Measurements from ENCODE around the gene DOK4. TPM values are rescaled to one million over a fixed set of nuclear protein-coding genes. Genes with fewer than 3 reads are reported as not detected.
A peak's percentile ranks its signal among the peaks of the same experiment; 100 is the strongest.
"Not testable (repeated sequence)": the region's sequence is repeated elsewhere in the genome, so short reads cannot be mapped to it uniquely, and the experiment has no call there.

DOK4 gene
- total RNA-seq, 1 donor from 2014 or later = 69.4 TPM

DNA sequence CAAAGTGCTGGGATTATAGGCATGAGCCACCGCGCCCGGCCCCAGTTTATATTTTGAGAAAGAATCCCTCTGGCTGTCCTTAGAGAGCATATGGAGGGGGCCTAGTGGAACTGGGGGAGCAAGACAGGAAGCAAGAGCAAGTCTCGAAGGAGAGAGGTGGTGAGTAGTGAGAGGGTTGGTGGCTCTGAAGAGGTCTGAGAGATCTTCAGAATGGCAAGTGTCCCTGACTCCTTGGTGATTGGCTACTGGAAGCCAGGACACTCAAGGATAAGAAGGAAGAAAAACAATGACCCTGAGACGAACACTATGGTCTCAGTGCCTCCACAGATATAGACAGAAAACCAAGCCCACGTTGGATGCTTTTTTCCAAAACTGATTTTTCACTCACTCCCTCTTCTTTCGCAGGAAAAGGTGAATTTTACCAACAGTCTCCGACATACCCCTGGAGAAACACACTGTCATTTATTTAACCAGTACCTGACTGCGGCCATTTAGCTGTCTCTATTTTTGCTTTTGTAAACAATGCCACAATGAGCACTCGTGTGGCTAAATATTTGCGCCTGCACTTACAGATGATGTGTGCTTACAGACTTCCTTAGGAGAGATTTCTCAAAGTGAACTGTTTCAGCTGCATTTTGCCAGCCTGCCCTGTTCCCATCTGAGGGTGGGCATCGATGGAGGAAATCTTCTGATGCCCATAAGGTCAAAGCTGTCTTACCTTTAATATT lies 15.9 kb upstream of the DOK4 start:
- no peaks in the 10 kb centered on the region for H3K9me3 Mint-ChIP-seq (ENCODE audit: unreplicated experiment)
- peak overlapping the region; percentile 49 for H3K4me3 Mint-ChIP-seq (ENCODE audit: unreplicated experiment)
- TF ChIP-seq CTCF (IDR thresholded peaks at IDR 0.05; ENCODE audit: unreplicated experiment) = no peak
- no peaks in the 10 kb centered on the region for H3K36me3 Mint-ChIP-seq (ENCODE audit: low read depth, unreplicated experiment)
- H3K4me1 Mint-ChIP-seq (ENCODE audit: unreplicated experiment) = peaks cover 31% of the 10 kb centered on the region
- no peak overlapping the region for H3K27ac Mint-ChIP-seq (ENCODE audit: unreplicated experiment)
- H3K27me3 Mint-ChIP-seq (ENCODE audit: unreplicated experiment) = peaks cover 3% of the 10 kb centered on the region
- no peak for DNase-seq (ENCODE audit: low spot score)

- H3K36me3 Mint-ChIP-seq (ENCODE audit: low read depth, unreplicated experiment) = no peaks in the 10 kb centered on the region
- peaks cover 3% of the 10 kb centered on the region for H3K27me3 Mint-ChIP-seq (ENCODE audit: unreplicated experiment)
- H3K4me1 Mint-ChIP-seq (ENCODE audit: unreplicated experiment) = peaks cover 27% of the 10 kb centered on the region
- no peak for TF ChIP-seq CTCF (IDR thresholded peaks at IDR 0.05; ENCODE audit: unreplicated experiment)
- peak overlapping the region; percentile 2 for H3K27ac Mint-ChIP-seq (ENCODE audit: unreplicated experiment)
- H3K4me3 Mint-ChIP-seq (ENCODE audit: unreplicated experiment) = peak overlapping the region; percentile 26
- H3K9me3 Mint-ChIP-seq (ENCODE audit: unreplicated experiment) = no peaks in the 10 kb centered on the region
- no peak for DNase-seq (ENCODE audit: low spot score)
These were observed 15.2 kb upstream of the DOK4 start for GRCh38 chr16:57501492-57501891.

GRCh38 chr16:57500578-57501111 lies 14.4 kb upstream of the DOK4 start:
- no peaks in the 10 kb centered on the region for H3K36me3 Mint-ChIP-seq (ENCODE audit: low read depth, unreplicated experiment)
- DNase-seq (ENCODE audit: low spot score) = no peak
- TF ChIP-seq CTCF (IDR thresholded peaks at IDR 0.05; ENCODE audit: unreplicated experiment) = no peak
- H3K4me3 Mint-ChIP-seq (ENCODE audit: unreplicated experiment) = peak overlapping the region; percentile 26
- peaks cover 24% of the 10 kb centered on the region for H3K4me1 Mint-ChIP-seq (ENCODE audit: unreplicated experiment)
- no peaks in the 10 kb centered on the region for H3K9me3 Mint-ChIP-seq (ENCODE audit: unreplicated experiment)
- peak overlapping the region; percentile 57 for H3K27ac Mint-ChIP-seq (ENCODE audit: unreplicated experiment)
- H3K27me3 Mint-ChIP-seq (ENCODE audit: unreplicated experiment) = peaks cover 3% of the 10 kb centered on the region

DNA sequence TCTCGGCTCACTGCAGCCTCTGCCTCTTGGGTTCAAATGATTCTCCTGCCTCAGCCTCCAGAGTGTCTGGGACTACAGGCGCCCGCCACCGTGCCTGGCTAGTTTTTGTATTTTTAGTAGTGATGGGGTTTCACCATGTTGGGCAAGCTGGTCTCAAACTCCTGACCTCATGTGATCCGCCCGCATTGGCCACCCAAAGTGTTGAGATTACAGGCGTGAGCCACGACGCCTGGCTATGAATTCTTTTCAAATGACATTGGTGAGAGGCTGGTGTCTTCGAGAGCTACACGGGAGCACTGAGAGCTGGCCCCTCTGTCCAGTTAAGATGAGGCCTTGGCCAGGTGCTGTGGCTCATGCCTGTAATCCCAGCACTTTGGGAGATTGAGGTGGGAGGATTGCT lies 13.6 kb upstream of the DOK4 start:
- not testable (repeated sequence) for H3K4me3 Mint-ChIP-seq (ENCODE audit: unreplicated experiment); H3K27ac Mint-ChIP-seq (ENCODE audit: unreplicated experiment); H3K36me3 Mint-ChIP-seq (ENCODE audit: low read depth, unreplicated experiment); H3K9me3 Mint-ChIP-seq (ENCODE audit: unreplicated experiment); H3K27me3 Mint-ChIP-seq (ENCODE audit: unreplicated experiment); DNase-seq (ENCODE audit: low spot score)
- peaks cover 22% of the 10 kb centered on the region for H3K4me1 Mint-ChIP-seq (ENCODE audit: unreplicated experiment)

- H3K27ac Mint-ChIP-seq (ENCODE audit: unreplicated experiment) = no peak overlapping the region
- no peak overlapping the region for H3K4me3 Mint-ChIP-seq (ENCODE audit: unreplicated experiment)
- TF ChIP-seq CTCF (IDR thresholded peaks at IDR 0.05; ENCODE audit: unreplicated experiment) = no peak
- H3K36me3 Mint-ChIP-seq (ENCODE audit: low read depth, unreplicated experiment) = no peaks in the 10 kb centered on the region
- H3K9me3 Mint-ChIP-seq (ENCODE audit: unreplicated experiment) = no peaks in the 10 kb centered on the region
- peaks cover 25% of the 10 kb centered on the region for H3K4me1 Mint-ChIP-seq (ENCODE audit: unreplicated experiment)
- peaks cover 4% of the 10 kb centered on the region for H3K27me3 Mint-ChIP-seq (ENCODE audit: unreplicated experiment)
- no peak for DNase-seq (ENCODE audit: low spot score)
These were observed 11.7 kb upstream of the DOK4 start for GRCh38 chr16:57498031-57498430.

Measured in endothelial cell (in vitro differentiated cells).